Suprapubic skin (tissue), 3 donors: ENCODE data around the gene MARCHF11.

Experiments used
- CTCF ChIP-seq, 2 donors: fragments of 200-600 bp in 1 of 2; fragments of 450-650 bp in 1 of 2; sonication (generic) in 1 of 2; IDR thresholded peaks; one replicate each; pipeline ENCODE4 v1.5.1; 2016 to 2019; ENCODE audit warnings: antibody characterized with exemption in 2 of 2, mild to moderate bottlenecking in 1 of 2, moderate library complexity in 1 of 2
- EP300 ChIP-seq: sonication (generic); formaldehyde crosslinking; IDR thresholded peaks from one replicate; pipeline ENCODE4 v1.6.1; 2017; ENCODE audit warnings: antibody characterized with exemption
- POLR2A ChIP-seq, 2 donors: fragments of 450-650 bp; IDR thresholded peaks; one replicate each; pipeline ENCODE4 v1.6.1; 2017; ENCODE audit warnings: antibody characterized with exemption in 2 of 2, mild to moderate bottlenecking in 2 of 2, moderate library complexity in 2 of 2

DNA sequence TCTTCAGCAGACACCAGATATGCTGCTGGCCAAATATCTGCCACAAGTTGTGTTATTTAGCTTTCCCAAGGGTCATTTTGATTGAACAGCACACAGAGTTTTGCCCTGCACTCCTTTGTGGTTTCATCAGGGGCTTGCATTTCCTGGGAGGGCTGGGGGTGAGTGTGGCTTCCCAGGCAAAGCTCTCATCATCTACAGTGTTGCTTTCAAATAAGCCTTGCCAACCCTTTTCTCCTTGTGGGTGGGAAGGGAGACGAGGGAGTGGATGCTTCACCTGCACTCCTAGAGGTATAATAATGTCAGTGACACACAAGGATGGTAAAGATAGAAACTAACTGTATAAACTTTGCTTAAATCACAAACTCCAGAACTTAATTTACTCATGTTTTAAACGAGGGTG lies 107.0 kb downstream of the MARCHF11 start:
- no peak for TF ChIP-seq CTCF (IDR thresholded peaks at IDR 0.05)
- TF ChIP-seq POLR2A (IDR thresholded peaks at IDR 0.05) = no peak
- TF ChIP-seq EP300 = no peak
